GM12892 (cell line): ENCODE data around the gene CACNA1G.

Experiments
- POLR2A ChIP-seq: IDR thresholded peaks from 2 replicates; pipeline ENCODE4 v1.6.1; 2011; ENCODE audit warnings: low read depth, low read length, control low read depth
- POLR2AphosphoS5 ChIP-seq: IDR thresholded peaks from 2 replicates; pipeline ENCODE4 v1.6.1; 2011; ENCODE audit warnings: low read depth, low read length, control low read depth
- TAF1 ChIP-seq: IDR thresholded peaks from 2 replicates; pipeline ENCODE4 v1.6.1; 2011; ENCODE audit warnings: low read depth, mild to moderate bottlenecking, control low read depth, low read length, borderline replicate concordance

DNA sequence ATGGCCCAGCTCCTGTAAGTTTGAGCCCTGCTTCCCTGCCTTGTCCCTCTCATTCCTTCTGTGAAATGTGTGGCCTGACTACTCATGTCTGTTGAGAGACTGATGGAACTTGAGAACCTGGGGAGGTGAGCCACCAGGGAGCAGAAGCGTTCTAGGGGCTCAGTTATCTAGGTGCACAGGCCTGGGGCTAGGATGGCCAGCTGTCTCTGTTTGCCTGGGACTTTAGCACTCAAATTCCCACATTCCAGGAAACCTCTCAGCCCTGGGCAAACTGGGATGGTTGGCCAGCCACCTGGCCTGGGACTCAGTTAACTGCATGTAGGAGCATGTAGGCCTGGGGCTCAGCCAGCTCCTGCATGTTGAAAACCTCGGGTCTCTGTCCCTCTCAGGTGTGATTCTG, 37.3 kb upstream of the CACNA1G start:
- TF ChIP-seq POLR2A (no peak), TAF1 (no peak), POLR2AphosphoS5 (no peak)
